T1000 (cell line): ENCODE measurements around the gene FBXO11.
"Not testable (repeated sequence)": the region's sequence is repeated elsewhere in the genome, so short reads cannot be mapped to it uniquely, and the experiment has no call there.

Experiments
- DNase-seq: peaks from one replicate; lab custom pipeline; 2025; ENCODE audit warnings: mixed read lengths; lab: John Stamatoyannopoulos, UW

The FBXO11 gene

DNA sequence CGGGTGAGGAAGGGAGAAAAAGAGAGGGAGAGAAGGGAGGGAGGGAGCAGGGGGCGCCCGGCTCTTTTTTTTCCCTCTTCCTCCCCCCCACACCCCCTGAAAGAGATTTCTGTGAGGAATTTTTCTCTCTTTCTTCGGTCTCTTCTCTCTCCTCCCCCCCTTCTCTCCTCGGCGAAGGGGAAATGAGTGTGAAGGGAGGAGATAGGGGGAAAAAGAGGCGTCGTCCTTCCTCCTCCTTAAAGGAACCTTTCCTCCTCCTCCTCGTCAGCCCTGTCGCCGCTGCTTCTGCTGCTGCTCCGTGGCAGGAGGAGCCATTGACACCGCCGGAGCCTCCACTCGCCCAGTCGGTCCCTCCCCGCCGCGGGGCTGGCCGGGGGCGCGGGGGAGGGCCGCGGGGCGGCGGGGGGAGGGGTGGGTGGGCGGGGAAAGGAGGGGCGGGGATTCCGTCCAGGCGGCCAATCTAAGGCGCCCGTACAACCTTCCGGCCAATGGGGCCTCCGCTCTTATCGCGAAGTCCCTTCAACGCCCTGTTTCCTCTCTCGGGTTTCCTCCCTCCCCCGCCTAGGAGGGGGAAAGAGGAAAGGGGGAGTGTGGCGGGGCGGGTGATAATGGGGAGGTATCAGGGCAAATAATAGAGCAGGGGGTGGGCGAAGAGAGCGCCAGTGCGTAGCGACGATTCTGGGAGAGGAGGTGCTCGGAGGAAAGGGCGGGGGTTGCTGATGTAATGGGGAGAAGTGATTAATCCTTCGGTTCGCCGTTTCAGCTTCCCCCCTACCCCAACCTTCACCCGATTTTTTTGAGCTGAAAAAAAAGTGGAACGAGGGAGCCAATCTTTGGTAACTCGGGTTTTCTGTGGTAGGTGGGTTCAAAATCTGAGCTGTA, at the start of gene FBXO11:
TSS of gene FBXO11 (minus strand) at position 342 of the 882 bp plus-strand sequence. CDS start 778 bp downstream, outside the sequence.
- DNase-seq = peak; percentile 93

DNA sequence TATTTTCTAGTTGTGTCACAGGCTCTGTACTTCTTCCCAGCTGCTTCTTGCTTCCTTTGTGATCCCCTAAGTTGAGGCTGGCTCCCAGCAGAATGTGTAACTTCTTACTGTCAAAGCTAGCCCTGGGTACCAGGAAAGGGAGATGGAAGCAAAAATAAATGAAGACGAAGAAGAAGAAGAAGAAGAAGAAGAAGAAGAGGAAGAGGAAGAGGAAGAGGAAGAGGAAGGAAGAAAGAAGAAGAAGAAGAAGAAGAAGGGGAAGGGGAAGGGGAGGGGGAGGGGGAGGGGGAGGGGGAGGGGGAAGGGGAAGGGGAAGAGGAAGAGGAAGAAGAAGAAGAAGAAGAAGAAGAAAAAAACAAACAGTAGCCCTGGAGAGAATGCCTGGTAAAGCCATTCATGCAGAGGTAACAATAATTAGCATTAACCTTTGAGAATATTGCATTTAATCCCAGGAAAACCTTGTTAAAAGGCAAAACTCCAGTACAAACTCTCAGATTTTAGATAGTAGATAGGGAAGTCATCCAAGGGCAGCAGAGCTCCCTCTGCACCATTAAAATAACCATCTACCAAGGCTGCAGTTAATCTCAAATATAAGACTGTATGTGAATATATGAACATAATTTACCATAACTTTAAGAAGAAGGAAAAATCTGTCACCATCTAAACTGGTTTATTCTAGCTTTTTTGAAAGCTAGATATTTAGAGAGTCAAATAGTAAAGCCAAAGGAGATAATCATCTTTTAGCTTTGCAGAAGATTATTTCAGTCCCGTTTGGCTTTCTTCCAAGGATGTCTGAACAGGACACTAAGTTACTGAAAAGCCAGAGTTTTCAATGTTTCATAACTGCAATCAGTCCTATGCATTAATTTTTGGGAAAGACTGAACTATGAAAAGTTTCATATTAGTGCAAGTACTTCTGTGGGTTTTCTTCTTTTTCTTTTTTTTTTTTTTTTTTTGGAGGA, 44.3 kb upstream of the FBXO11 start:
- DNase-seq = no peak

DNA sequence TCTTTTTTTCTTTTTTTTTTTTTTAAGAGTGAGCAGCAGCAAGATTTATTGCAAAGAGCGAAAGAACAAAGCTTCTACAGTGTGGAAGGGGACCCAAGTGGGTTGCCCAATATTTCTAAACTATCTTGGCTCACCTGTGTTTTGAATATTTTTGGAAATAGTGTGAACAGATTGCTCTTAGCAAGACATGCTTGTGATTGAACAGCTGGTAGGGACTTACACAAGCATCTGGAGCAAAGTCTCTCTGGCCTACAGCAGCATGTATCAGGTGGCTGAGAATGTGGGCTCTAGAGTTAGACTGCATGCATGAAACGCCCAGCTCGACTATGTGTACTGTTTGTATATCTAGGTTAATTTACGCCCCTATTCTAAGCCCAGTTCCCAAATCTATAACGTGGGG, 40.3 kb upstream of the FBXO11 start:
- DNase-seq = no peak

DNA sequence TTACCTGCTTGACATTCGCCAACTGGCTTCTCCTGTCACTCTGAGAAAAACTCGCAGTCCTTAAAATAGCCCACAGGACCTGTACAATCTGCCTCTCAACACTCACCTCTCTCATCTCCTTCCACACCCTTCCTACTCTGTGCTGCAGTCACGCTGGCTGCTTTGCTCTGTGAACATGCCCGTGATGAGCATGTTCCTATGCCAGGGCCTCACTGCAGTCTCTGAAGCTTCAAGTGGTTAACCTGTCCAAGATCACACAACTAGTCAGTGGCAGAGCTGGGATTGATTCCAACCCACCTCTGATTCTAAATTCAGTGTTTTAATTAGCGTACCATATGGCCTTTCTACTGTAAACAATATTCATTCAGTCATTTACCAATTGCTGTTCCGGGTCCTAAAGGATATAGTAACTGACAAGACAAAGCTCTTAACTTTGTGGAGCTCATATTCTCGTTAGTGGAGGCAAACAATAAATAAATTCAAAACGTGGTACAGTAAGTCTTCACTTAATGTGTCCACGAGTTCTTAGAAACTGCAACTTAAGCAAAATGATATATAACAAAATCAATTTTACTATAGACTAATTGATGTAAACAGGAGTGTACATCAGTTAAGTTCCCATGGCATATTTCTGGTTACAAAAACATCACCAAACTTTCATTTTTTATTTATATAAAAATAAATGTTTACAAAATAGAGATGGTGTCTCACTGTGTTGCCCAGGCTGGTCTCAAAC, 38.9 kb upstream of the FBXO11 start:
- no peak for DNase-seq

DNA sequence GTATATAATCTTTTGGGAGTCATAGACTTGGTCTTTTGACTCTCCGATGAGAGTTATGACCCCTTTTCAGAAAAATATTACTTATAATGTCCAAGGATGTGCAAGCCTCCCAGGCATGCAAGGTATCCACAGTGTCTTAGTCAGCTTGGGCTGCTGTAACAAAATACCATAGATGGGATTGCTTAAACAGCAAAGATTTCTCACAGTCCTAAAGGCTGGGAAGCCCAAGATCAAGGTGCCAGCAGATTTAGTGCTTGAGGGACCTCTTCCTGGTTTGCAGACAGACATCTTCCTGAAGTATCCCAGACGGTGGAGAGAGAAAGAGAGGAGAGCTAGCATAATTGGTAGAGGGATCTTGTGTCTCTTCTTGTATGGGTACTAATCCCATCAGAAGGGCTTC, 35.6 kb upstream of the FBXO11 start:
- no peak for DNase-seq

DNA sequence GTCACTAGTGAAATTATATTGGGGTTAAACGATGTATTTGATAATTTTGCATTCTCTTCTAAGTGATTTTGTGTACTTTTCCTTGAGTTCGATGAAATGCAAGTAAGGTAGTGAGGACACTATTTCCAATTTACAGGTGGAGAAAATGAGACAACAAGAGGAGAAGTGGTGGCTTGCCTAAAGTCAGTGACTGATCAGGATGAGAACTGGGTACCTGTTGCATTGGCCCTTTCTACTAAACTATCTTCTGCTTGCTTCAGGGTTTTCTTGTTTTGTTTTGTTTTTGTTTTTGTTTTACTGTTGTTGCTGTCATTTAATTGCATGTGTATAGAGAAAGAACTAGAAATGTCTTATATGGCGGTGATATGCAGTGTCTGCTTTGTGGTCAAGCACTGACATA, 31.4 kb upstream of the FBXO11 start:
- no peak for DNase-seq

DNA sequence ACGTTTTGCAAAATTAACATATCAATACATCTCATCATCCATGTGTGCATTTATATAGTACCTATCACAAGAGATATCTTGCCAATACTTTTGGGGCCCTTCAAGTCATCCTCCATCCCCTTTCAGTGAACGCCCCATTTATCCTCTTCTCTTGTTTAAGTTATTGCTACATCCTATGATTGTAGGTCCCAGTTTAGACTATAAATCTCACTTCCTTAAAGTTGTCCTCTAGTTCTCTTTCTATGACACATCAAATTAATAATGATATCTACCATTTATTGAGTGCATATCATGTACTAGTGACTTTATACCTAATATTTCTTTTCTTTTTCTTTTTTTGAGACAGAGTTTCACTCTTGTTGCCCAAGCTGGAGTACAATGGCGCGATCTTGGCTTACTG, 28.8 kb upstream of the FBXO11 start:
- no peak for DNase-seq

DNA sequence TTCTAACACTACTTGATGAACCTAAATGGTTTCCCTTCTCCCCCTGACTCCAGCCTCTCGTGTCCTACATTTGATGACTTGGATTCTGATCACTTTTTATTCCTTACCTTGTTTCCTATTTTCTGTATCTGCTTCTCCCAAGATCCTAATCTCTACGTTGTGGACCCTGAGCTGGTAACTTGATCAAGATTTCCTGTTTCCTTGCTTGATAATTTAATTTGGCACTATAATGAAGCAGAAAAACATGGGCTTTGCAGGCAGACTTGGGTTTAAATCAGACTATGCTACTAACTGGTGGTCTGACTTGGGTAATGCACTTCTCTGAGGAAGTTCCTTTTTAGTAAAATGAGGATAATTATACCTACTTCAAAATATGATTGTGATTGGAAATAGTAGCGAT, 11.7 kb upstream of the FBXO11 start:
- no peak for DNase-seq

DNA sequence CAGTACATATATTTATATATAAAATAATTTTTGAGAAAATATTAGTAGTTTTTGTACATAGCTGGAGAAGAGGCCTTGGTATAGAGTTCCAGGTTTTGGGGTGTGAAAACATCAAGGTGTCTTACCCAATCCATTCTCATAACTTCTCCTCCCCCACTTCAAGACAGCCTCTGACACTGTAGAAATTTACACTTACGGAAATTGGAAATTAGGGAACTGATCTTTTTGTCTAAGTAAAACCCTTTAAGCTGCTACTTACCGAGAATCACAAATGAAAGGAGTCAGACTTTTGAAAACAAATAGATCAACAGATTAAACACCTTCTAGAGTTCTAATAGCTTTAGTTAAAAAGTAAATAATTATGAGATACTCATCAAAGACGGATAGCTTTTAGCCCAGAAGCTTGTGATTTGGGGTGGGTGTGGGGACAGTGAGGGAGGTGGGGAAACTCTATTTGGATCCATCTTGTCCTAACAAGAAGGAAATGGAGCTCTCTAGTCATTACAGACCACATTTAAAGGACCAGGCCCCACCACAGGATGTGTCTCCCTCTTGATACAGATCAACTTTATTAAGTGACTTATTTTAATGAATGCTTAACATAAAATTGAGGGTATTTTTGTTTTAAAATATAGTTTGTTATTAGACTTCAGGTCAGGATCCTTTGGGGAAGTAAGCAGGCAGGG, 11.1 kb upstream of the FBXO11 start:
- DNase-seq = no peak

DNA sequence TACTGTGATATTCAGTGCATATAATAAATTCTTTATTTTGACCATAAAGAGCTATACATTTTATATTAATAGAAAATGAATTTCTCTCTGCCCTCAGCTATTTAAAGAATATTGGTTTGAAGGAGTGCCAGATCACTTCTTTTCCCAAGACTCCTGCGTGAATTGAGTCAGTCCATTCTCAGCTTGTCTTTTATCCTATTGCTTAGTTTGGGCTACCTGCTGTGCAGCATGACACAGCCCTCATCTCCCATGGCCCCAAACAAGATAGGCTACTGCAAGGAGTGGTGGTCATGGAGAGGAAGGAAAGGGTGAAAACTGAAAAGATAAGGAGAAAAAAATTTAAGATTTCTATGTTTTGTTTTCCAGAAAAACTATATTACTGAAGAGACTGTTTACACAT, 10.1 kb upstream of the FBXO11 start:
- no peak for DNase-seq

DNA sequence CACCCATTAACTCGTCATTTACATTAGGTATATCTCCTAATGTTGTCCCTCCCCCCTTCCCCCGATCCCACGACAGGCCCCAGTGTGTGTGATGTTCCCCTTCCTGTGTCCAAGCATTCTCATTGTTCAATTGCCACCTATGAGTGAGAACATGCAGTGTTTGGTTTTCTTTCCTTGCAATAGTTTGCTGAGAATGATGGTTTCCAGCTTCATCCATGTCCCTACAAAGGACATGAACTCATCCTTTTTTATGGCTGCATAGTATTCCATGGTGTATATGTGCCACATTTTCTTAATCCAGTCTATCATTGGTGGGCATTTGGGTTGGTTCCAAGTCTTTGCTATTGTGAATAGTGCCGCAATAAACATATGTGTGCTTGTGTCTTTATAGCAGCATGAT, 4.4 kb upstream of the FBXO11 start:
- not testable (repeated sequence) for DNase-seq

DNA sequence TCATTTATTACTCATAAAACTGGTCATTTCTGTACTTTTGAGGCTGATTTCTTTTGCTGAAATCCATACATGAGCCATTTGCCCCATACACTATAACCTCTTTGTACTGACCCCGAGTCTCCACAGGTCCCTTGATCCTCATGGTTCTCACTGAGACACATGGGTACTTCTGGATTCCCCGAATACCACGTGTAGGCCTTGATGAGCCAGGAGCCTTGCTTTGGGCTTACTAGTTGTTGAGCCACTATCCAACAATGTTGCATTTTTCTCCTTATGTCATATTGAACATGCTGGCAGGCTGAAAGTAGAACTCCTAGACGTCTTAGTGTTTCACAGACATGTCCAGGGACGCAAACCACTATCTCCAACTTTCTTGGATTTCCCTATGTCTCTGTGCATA, 2.4 kb upstream of the FBXO11 start:
- DNase-seq = no peak

DNA sequence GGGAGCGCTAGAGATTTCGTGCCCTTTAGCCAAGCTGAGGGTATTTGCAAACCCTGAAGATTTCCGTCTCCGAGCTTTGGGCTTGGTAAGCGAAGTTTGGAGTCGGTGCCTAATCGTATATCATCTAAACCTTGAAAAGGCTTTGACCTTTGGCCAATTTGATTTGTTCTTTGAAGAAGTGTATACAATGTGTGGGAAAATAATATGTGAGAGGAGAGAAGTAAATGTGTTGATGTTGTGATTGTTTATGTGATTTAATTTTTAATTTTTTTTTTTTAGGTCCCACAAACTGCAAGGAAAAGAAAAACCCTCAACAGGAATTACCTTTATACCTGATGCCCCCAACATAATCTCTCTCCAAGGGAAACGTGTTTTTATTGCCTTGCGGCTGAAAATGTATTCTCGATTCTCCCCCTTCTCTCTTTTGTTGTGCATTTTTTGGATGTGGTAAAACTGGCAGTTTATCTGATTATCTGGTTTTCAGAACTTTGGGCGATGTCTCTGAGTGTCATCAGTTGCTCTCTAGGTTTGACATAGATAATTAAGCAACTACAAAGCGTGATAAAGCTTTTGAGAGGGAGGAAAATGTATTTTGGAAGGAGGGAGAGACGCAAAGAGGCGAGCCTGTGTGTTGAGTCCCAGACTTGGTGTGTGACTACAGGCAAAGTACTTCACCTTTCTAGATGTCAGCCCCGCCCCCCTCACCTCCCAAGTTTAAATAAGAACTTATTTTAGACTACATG, 912 bp upstream of the FBXO11 start:
- DNase-seq = no peak

DNA sequence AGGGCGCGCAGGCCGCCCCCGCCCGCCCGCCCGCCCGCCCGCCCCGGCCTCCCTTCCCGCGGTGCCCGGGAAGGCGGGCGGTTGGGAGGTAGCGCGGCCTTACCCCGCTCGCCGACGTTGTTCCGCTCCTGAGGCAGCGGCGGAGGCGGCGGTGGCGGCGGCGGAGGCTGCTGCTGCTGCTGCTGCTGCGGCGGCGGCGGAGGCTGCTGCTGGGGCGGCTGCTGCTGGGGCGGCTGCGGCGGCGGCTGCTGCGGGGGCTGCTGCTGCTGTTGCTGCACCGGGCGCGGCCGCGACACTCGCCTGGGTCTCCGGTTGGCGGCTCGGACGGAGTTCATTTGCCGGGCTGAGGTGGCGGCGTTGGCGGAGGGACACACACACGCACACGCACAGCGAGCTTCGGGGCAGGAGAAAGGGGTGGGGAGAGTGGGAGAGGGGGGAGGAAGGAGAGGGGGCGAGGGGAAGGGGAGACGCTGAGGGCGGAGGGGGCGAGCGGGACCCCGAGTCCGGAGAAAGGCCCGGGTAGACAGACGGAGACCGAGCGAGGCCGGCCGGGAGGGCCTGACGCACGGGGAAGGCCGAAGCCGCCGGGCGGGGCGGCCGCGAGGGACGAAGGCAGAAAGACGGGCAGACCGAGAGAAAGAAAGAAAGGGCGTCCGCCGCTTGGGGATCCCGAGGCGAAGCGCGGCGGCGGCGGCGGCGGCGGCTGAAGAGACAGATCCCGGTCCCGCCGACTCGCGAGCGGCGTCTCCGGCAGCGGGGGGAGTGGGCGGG, 727 bp downstream of the FBXO11 start:
- peak; percentile 47 for DNase-seq

DNA sequence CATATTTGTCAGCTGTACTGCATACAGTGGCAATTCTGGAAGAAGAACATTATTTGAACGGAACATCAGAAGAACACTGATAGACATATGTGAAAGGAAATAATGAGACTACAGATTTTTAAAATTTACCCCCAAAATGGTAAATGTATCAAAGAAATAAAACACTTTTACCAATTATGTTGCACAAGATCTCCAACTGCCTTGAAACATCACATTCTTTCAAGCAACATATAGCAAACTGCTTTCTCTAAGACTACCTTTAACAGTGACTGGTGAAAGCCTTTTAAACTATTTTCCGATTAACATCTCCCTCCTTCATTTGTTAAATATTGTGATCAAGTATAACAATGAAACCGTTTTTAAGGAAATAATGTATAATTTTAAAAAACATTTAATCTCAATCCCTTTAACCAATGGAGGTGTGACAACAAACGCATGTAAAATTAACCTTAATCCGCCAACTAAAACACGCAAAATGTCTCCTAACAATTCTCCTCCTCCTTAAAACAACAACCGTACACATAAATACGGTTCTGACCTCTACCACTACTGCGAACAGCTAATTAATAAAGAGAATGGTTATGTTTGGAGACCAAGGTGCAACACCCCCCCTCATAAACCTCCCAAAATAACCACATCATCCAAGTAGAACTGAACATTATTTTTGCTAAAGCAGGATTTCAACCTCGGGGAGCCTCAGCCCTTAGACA, 2.4 kb downstream of the FBXO11 start:
- no peak for DNase-seq

DNA sequence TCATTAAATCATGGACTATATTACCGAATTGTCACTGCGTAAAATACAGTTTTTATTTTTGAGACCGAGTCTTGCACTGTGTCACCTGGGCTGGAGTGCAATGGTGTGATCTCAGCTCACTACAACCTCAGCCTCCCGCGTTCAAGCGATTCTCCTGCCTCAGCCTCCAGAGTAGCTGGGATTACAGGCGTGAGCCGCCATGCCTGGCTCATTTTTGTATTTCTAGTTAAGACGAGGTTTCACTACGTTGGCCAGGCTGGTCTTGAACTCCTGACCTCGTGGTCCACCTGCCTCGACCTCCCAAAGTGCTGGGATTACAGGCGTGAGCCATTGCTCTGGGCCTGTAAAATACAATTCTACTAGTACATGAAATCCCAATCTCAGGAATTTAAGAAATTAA, 4.4 kb downstream of the FBXO11 start:
- not testable (repeated sequence) for DNase-seq

DNA sequence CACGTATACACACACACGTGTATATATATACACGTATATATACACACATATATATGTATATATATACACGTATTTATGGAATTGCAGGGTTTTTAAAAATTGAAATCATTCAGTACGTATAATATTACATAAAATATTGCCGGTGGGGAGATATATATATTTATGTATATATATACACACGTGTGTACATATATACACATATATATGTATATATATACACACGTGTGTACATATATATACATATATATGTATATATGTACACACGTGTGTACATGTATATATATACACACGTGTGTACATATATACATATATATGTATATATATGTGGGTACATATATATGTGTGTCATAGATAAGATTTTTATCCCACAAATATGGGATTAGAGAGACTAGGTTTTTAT, 5.4 kb downstream of the FBXO11 start:
- no peak for DNase-seq

DNA sequence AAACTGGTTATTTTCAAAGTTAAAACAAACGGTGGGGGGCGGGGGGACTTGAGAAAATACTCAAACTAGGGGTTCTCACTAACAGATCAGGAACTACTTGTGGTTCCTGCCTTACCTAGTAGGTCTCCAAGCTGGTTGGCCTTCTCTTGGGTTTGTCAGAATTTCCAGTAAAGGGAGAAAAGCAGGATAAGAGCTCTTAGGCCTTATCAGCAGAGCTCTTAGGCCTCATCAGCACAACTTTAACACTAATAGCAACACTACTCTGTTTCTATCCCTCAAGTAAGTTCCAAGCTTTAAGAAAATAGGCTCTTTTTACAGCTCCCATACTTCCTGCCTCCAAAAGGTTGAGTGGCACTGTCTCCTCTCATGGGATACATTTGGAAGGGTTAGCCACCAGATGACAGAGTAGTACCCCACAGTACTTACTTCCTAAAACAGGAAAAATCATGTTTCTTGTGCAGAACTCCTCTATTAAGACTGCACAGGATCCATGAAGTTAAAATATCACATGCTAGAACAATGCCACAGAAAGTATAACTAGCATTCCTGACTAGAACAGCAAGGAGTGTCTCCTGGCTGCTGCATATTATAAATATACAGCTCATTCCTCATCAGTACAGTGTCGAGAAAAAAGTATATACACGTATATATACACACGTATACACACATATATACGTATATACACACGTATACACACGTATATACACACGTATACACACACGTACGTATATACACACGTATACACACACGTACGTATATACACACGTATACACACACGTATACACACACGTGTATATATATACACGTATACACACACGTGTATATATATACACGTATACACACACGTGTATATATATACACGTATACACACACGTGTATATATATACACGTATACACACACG, 6.1 kb downstream of the FBXO11 start:
- DNase-seq = no peak
